Measurements from ENCODE around the gene CAPN15.

- TF ChIP-seq FOXM1 (IDR thresholded peaks at IDR 0.05; ENCODE audit: low read depth) (no peak), USF2 (IDR thresholded peaks at IDR 0.05; ENCODE audit: borderline replicate concordance, low read depth, low read length) (no peak), POLR2AphosphoS5 (IDR thresholded peaks at IDR 0.05; ENCODE audit: low read depth, low read length) (no peak), MAX (IDR thresholded peaks at IDR 0.05; ENCODE audit: low read depth) (no peak), RCOR1 (IDR thresholded peaks at IDR 0.05; ENCODE audit: low read length) (no peak)
These were observed 5.0 kb upstream of the CAPN15 start for GRCh38 chr16:522320-523096.

Measured in SK-N-SH (cell line).